Measurements from ENCODE around the gene TTLL13.
A peak's percentile ranks its signal among the peaks of the same experiment; 100 is the strongest.
"Not testable (repeated sequence)": the region's sequence is repeated elsewhere in the genome, so short reads cannot be mapped to it uniquely, and the experiment has no call there.

Gene TTLL13

GRCh38 chr15:90300988-90301706 lies 51.8 kb downstream of the TTLL13 start:
- no peak for DNase-seq (ENCODE audit: low read depth)
- no peak overlapping the region for H3K4me3 ChIP-seq (ENCODE audit: low read depth, low read length)
- in situ Hi-C loops (cut with HindIII; ENCODE audit: low sequenced_read_pairs), result no loop called here
- peak; percentile 83 for TF ChIP-seq CTCF (IDR thresholded peaks at IDR 0.05; ENCODE audit: low read depth, low read length, missing control alignments)

- no peak for DNase-seq (ENCODE audit: low read depth)
- in situ Hi-C loops (cut with HindIII; ENCODE audit: low sequenced_read_pairs), result no loop called here
- no peak overlapping the region for H3K4me3 ChIP-seq (ENCODE audit: low read depth, low read length)
- TF ChIP-seq CTCF (IDR thresholded peaks at IDR 0.05; ENCODE audit: low read depth, low read length, missing control alignments), result no peak
These were observed 52.4 kb downstream of the TTLL13 start for GRCh38 chr15:90301707-90302300.

- in situ Hi-C loops (cut with HindIII; ENCODE audit: low sequenced_read_pairs); H3K4me3 ChIP-seq (ENCODE audit: low read depth, low read length); DNase-seq (ENCODE audit: low read depth): not testable (repeated sequence)
These were observed 56.0 kb downstream of the TTLL13 start for GRCh38 chr15:90305355-90305754.

- H3K4me3 ChIP-seq (ENCODE audit: low read depth, low read length), result no peak overlapping the region
- in situ Hi-C loops (cut with HindIII; ENCODE audit: low sequenced_read_pairs), result no loop called here
- TF ChIP-seq CTCF (IDR thresholded peaks at IDR 0.05; ENCODE audit: low read depth, low read length, missing control alignments), result no peak
- no peak for DNase-seq (ENCODE audit: low read depth)
These were observed 56.6 kb downstream of the TTLL13 start for GRCh38 chr15:90305932-90306331.

GRCh38 chr15:90306560-90306959 lies 57.2 kb downstream of the TTLL13 start:
- DNase-seq (ENCODE audit: low read depth), result no peak
- in situ Hi-C loops (cut with HindIII; ENCODE audit: low sequenced_read_pairs), result no loop called here
- no peak overlapping the region for H3K4me3 ChIP-seq (ENCODE audit: low read depth, low read length)
- TF ChIP-seq CTCF (IDR thresholded peaks at IDR 0.05; ENCODE audit: low read depth, low read length, missing control alignments), result no peak

GRCh38 chr15:90307661-90308060 lies 58.3 kb downstream of the TTLL13 start:
- no peak overlapping the region for H3K4me3 ChIP-seq (ENCODE audit: low read depth, low read length)
- in situ Hi-C loops (cut with HindIII; ENCODE audit: low sequenced_read_pairs), result no loop called here
- DNase-seq (ENCODE audit: low read depth), result no peak
- TF ChIP-seq CTCF (IDR thresholded peaks at IDR 0.05; ENCODE audit: low read depth, low read length, missing control alignments), result no peak

- H3K4me3 ChIP-seq (ENCODE audit: low read depth, low read length), result no peak overlapping the region
- in situ Hi-C loops (cut with HindIII; ENCODE audit: low sequenced_read_pairs), result no loop called here
- no peak for DNase-seq (ENCODE audit: low read depth)
- no peak for TF ChIP-seq CTCF (IDR thresholded peaks at IDR 0.05; ENCODE audit: low read depth, low read length, missing control alignments)
These were observed 59.7 kb downstream of the TTLL13 start for GRCh38 chr15:90309020-90309419.
